PFSK-1 (cell line): ENCODE data around the gene BABAM2.

Experiments
- FOXP2 ChIP-seq: optimal IDR thresholded peaks from 2 replicates; pipeline ENCODE3; 2011; ENCODE audit warnings: borderline replicate concordance, control low read depth, inconsistent platforms; ENCODE audit not compliant: insufficient read depth; ENCODE audit errors: extremely low read length, extremely low read depth
- POLR2AphosphoS5 ChIP-seq: IDR thresholded peaks from 2 replicates; pipeline ENCODE4 v1.6.1; 2012; ENCODE audit warnings: low read depth, mild to moderate bottlenecking, control low read depth, low read length, moderate library complexity
- SIN3A ChIP-seq: IDR thresholded peaks from 2 replicates; pipeline ENCODE4 v1.6.1; 2012; ENCODE audit warnings: mild to moderate bottlenecking, low read length, moderate library complexity, borderline replicate concordance; ENCODE audit not compliant: insufficient read depth
- TAF1 ChIP-seq: IDR thresholded peaks from 2 replicates; pipeline ENCODE4 v1.6.1; 2012; ENCODE audit warnings: low read length, control low read depth, borderline replicate concordance; ENCODE audit not compliant: insufficient read depth
- TF ChIP-seq, protein P1 (sequence below), 2 experiments: IDR thresholded peaks; 2 replicates each; pipeline versions ENCODE4 v1.6.1 to v1.8.0; 2011 to 2012; ENCODE audit warnings: low read depth in 2 of 2, low read length in 2 of 2, control low read depth in 1 of 2, inconsistent platforms in 1 of 2, mild to moderate bottlenecking in 1 of 2, moderate library complexity in 1 of 2; ENCODE audit not compliant: insufficient read depth in 1 of 2

BABAM2 gene

DNA sequence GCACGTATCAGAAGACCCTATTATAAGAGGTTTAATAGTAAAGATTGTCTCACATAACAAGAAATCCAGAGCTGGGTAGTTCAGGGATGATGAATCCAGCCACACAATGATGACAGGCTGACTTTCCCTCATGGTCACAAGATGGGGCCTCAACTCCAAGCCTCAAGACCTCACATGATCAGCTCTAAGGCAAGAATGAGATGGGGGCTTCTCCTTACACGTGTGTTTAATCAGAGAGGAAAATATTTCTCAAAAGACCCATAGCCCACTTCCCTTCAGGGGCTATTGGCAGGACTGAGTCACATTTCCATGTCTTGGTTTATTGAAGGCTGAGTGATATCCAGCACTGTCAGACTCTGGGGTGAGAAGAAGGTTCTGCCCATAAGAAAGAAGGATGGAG, 402.0 kb downstream of the BABAM2 start:
- no peak for TF ChIP-seq POLR2AphosphoS5
- TF ChIP-seq, protein P1, sequence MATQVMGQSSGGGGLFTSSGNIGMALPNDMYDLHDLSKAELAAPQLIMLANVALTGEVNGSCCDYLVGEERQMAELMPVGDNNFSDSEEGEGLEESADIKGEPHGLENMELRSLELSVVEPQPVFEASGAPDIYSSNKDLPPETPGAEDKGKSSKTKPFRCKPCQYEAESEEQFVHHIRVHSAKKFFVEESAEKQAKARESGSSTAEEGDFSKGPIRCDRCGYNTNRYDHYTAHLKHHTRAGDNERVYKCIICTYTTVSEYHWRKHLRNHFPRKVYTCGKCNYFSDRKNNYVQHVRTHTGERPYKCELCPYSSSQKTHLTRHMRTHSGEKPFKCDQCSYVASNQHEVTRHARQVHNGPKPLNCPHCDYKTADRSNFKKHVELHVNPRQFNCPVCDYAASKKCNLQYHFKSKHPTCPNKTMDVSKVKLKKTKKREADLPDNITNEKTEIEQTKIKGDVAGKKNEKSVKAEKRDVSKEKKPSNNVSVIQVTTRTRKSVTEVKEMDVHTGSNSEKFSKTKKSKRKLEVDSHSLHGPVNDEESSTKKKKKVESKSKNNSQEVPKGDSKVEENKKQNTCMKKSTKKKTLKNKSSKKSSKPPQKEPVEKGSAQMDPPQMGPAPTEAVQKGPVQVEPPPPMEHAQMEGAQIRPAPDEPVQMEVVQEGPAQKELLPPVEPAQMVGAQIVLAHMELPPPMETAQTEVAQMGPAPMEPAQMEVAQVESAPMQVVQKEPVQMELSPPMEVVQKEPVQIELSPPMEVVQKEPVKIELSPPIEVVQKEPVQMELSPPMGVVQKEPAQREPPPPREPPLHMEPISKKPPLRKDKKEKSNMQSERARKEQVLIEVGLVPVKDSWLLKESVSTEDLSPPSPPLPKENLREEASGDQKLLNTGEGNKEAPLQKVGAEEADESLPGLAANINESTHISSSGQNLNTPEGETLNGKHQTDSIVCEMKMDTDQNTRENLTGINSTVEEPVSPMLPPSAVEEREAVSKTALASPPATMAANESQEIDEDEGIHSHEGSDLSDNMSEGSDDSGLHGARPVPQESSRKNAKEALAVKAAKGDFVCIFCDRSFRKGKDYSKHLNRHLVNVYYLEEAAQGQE (IDR thresholded peaks at IDR 0.05; ENCODE audit: insufficient read depth in 1 of 2, low read depth in 2 of 2, low read length in 2 of 2), result no peak
- TF ChIP-seq SIN3A, result no peak
- no peak for TF ChIP-seq TAF1
- no peak for TF ChIP-seq FOXP2

DNA sequence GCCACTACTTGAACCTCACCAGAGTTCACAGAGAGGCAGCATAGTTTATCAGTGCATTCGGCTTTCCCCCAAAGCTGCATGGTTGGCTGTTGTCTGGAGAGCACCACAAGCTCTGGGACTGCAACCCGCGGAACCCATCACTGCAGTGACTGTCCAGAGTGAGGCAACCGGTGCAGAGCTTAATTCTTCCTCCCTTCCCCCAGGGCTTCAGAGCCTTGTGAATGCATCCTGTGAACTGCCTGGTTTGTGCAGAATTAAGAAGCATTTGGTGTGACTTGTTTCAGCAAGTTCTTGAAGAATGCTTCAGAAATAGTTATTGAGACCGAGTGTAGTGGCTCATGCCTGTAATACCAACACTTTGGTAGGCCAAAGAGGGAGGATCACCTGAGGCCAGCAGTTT, 402.9 kb downstream of the BABAM2 start:
- no peak for TF ChIP-seq TAF1
- TF ChIP-seq FOXP2, result no peak
- no peak for TF ChIP-seq POLR2AphosphoS5
- TF ChIP-seq SIN3A, result no peak
- TF ChIP-seq, protein P1 (IDR thresholded peaks at IDR 0.05; ENCODE audit: insufficient read depth in 1 of 2, low read depth in 2 of 2, low read length in 2 of 2), result no peak

DNA sequence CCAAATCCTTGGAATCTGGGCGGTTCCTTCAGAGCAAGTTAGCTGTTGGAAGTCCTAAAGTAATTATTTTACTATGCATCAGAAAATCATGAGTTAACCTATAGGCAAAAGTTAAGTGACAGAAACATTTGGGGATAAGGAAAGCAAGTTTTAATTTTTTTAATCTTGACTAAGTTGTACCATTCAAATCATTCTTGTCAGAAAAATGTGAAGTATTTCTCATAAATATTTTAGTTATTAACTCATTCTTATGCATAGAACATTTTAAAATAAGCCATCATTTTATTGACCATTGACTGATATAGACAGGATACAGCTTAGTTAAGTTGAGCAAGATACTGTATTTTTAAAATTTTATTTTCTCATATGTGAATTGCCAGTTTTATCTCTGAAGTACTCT, 403.9 kb downstream of the BABAM2 start:
- TF ChIP-seq FOXP2 (no peak), SIN3A (no peak), TAF1 (no peak), POLR2AphosphoS5 (no peak)
- TF ChIP-seq, protein P1 (IDR thresholded peaks at IDR 0.05; ENCODE audit: insufficient read depth in 1 of 2, low read depth in 2 of 2, low read length in 2 of 2), result no peak

DNA sequence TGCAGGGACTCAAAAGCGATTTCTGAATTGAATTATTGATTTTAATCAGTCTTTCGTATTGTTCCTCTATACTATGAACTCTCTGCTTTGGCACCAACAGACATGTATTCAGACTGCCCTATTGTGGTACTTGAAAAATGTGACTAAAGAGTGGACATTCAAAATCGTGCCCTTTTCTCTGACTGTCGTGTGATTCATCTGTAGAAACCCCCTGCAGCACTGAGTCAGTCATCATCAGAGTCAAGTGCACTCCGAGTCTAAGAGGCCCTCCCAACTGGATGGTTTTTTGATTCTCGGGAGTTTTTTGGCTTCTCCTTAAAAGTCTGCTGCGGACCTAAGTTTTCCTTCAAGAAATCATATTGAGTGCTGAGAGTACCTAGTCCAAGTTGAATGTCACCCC, 405.7 kb downstream of the BABAM2 start:
- TF ChIP-seq, protein P1 (IDR thresholded peaks at IDR 0.05; ENCODE audit: insufficient read depth in 1 of 2, low read depth in 2 of 2, low read length in 2 of 2), result no peak
- TF ChIP-seq FOXP2 (no peak), POLR2AphosphoS5 (no peak), TAF1 (no peak), SIN3A (no peak)

DNA sequence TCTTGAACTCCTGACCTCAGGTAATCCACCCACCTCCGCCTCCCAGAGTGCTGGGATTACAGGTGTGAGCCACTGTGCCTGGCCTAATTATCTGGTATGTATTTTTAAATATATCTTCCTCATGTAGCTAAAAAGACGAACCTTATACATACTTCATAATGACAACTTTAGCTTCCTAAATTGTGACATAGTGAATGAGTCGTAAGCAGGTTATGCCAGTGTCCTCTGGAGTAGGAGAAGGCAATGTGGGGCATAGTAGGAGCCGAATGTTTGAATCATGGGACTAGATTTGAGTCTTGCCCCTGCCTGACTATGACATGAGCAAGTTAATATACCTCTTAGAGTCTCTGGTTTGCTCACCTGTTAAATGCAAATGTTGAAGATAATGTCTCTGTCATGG, 406.4 kb downstream of the BABAM2 start:
- TF ChIP-seq SIN3A, result no peak
- no peak for TF ChIP-seq FOXP2
- TF ChIP-seq, protein P1 (IDR thresholded peaks at IDR 0.05; ENCODE audit: insufficient read depth in 1 of 2, low read depth in 2 of 2, low read length in 2 of 2), result no peak
- TF ChIP-seq TAF1, result no peak
- TF ChIP-seq POLR2AphosphoS5, result no peak
